Neural cell (in vitro differentiated cells): ENCODE measurements around the gene PLXNA2. TPM values are rescaled to one million over a fixed set of nuclear protein-coding genes. Genes with fewer than 3 reads are reported as not detected.

ENCODE experiments used
- H2AFZ ChIP-seq: fragments of 200-600, 300-800 bp; sonication (generic), shearing (Covaris generic); 2 replicates; pipeline ENCODE4 v1.6.0; 2014; ENCODE audit warnings: low read depth, mild to moderate bottlenecking, antibody characterized with exemption, low read length, moderate library complexity
- H3F3A ChIP-seq: fragments of 200-600 bp; shearing (Covaris generic); 2 replicates; pipeline ENCODE4 v1.6.1; 2016; ENCODE audit warnings: mild to moderate bottlenecking, moderate library complexity, mixed read lengths, antibody characterized with exemption, low read length; ENCODE audit not compliant: insufficient read depth, poor library complexity, severe bottlenecking
- H3K27ac ChIP-seq: fragments of 200-600, 300-800 bp; sonication (generic), shearing (Covaris generic); 2 replicates; pipeline ENCODE4 v1.5.1; 2014; ENCODE audit warnings: mild to moderate bottlenecking, low read length, moderate library complexity
- H3K27me3 ChIP-seq: fragments of 300-800, 200-600 bp; sonication (generic), shearing (Covaris generic); 2 replicates; pipeline ENCODE4 v1.6.0; 2014; ENCODE audit warnings: mild to moderate bottlenecking, low read depth, low read length, moderate library complexity; ENCODE audit not compliant: insufficient read depth
- H3K36me3 ChIP-seq: fragments of 300-800, 200-600 bp; sonication (generic), shearing (Covaris generic); 2 replicates; pipeline ENCODE4 v1.5.1; 2014; ENCODE audit warnings: mild to moderate bottlenecking, antibody characterized with exemption, low read length, moderate library complexity; ENCODE audit not compliant: insufficient read depth
- H3K4me2 ChIP-seq: fragments of 300-800, 200-600 bp; sonication (generic), shearing (Covaris generic); 2 replicates; pipeline ENCODE4 v1.6.0; 2014; ENCODE audit warnings: mild to moderate bottlenecking, low read length
- H3K4me3 ChIP-seq: fragments of 300-800, 200-600 bp; sonication (generic), shearing (Covaris generic); 2 replicates; pipeline ENCODE4 v1.5.1; 2014; ENCODE audit warnings: mild to moderate bottlenecking, low read length, moderate library complexity
- H3K79me2 ChIP-seq: fragments of 200-600 bp; shearing (Covaris generic); replicated peaks from 2 replicates; pipeline ENCODE4 v1.6.0; 2014; ENCODE audit warnings: mild to moderate bottlenecking, low read length, moderate library complexity; ENCODE audit not compliant: insufficient read depth
- H3K9ac ChIP-seq: fragments of 300-800, 200-600 bp; sonication (generic), shearing (Covaris generic); 2 replicates; pipeline ENCODE4 v1.6.1; 2016; ENCODE audit warnings: mild to moderate bottlenecking, low read length, mixed read lengths
- H3K9me2 ChIP-seq: fragments of 200-600 bp; shearing (Covaris generic); 2 replicates; pipeline ENCODE4 v1.6.1; 2016; ENCODE audit warnings: mild to moderate bottlenecking, low read length, mixed read lengths; ENCODE audit not compliant: insufficient read depth
- H3K9me3 ChIP-seq: fragments of 200-600, 300-800 bp; sonication (generic), shearing (Covaris generic); 2 replicates; pipeline ENCODE4 v1.6.1; 2016; ENCODE audit warnings: mild to moderate bottlenecking, mixed run types, low read length, moderate library complexity, mixed read lengths
- H4K20me1 ChIP-seq: fragments of 200-600 bp; shearing (Covaris generic); 2 replicates; pipeline ENCODE4 v1.6.1; 2016; ENCODE audit warnings: mild to moderate bottlenecking, mixed run types; ENCODE audit not compliant: insufficient read depth
- CTCF ChIP-seq: fragments of 450-650 bp; IDR thresholded peaks from 2 replicates; pipeline ENCODE4 v1.5.1; 2014; ENCODE audit warnings: antibody characterized with exemption, mild to moderate bottlenecking, moderate library complexity; ENCODE audit not compliant: poor library complexity, severe bottlenecking
- EP300 ChIP-seq: fragments of 450-650 bp; conservative IDR thresholded peaks from 2 replicates; pipeline ENCODE4 v1.6.1; 2014; ENCODE audit warnings: antibody characterized with exemption, mild to moderate bottlenecking, moderate library complexity; ENCODE audit not compliant: poor library complexity, severe bottlenecking
- EZH2 ChIP-seq: fragments of 200-600, 300-800 bp; shearing (Covaris generic), sonication (generic); IDR thresholded peaks from 2 replicates; pipeline ENCODE4 v1.6.1; 2014; ENCODE audit warnings: antibody characterized with exemption, low read length, borderline replicate concordance, mild to moderate bottlenecking; ENCODE audit not compliant: insufficient read depth, poor library complexity, severe bottlenecking
- MXI1 ChIP-seq: fragments of 450-650 bp; conservative IDR thresholded peaks from 2 replicates; pipeline ENCODE4 v1.6.1; 2014; ENCODE audit warnings: antibody characterized with exemption, mild to moderate bottlenecking; ENCODE audit not compliant: poor library complexity, severe bottlenecking
- POLR2AphosphoS5 ChIP-seq: IDR thresholded peaks from 2 replicates; pipeline ENCODE4 v1.6.1; 2012
- RAD21 ChIP-seq: fragments of 450-650 bp; conservative IDR thresholded peaks from 2 replicates; pipeline ENCODE4 v1.6.1; 2014; ENCODE audit warnings: antibody characterized with exemption, mild to moderate bottlenecking, moderate library complexity
- REST ChIP-seq: IDR thresholded peaks from 2 replicates; pipeline ENCODE4 v1.6.1; 2012; ENCODE audit warnings: borderline replicate concordance
- SMC3 ChIP-seq: fragments of 450-650 bp; conservative IDR thresholded peaks from 2 replicates; pipeline ENCODE4 v1.6.1; 2014; ENCODE audit warnings: antibody characterized with exemption, mild to moderate bottlenecking, moderate library complexity; ENCODE audit not compliant: poor library complexity
- TAF1 ChIP-seq: IDR thresholded peaks from 2 replicates; pipeline ENCODE4 v1.6.1; 2012; ENCODE audit warnings: low read depth
- polyA plus RNA-seq: library from polyadenylated mRNA; depleted of rRNA; stranded (reverse); fragments of >200 nt; gene quantifications from 2 replicates; pipeline ENCODE4 v1.2.3, GENCODE V29; 2014

PLXNA2 gene
- polyA plus RNA-seq, 1 donor from 2014 or later, result 30.6 TPM

DNA sequence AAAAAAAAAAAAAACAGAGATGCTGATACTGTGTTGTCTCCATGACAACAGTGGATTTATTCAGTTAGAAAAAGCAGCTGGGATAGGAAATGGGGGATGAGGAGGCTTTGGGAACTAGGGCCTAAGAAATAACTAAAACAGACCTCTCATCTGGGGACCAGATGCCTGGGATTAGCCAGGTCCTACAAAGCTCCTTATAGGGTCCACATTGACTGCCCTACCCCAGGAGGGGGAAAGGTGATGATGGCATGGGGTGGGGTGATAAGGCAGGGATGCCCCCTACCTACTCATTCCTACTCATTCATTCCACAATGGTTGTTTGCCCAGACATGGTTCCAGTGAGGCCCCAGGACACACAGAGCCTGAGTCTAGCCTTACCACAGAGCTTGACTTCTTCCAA, 131.2 kb downstream of the PLXNA2 start:
- no peak overlapping the region for H3K4me2 ChIP-seq
- no peaks in the 10 kb centered on the region for H3K9me3 ChIP-seq
- no peaks in the 10 kb centered on the region for H3K79me2 ChIP-seq
- H3F3A ChIP-seq, result no peaks in the 10 kb centered on the region
- no peak overlapping the region for H3K27ac ChIP-seq
- TF ChIP-seq TAF1, result no peak
- TF ChIP-seq SMC3, result no peak
- no peak for TF ChIP-seq POLR2AphosphoS5
- no peak for TF ChIP-seq MXI1
- TF ChIP-seq EP300, result no peak
- TF ChIP-seq CTCF, result no peak
- no peak for TF ChIP-seq REST
- no peak for TF ChIP-seq EZH2
- no peak for TF ChIP-seq RAD21
- no peaks in the 10 kb centered on the region for H3K27me3 ChIP-seq
- H3K36me3 ChIP-seq, result no peaks in the 10 kb centered on the region
- H3K9me2 ChIP-seq, result no peaks in the 10 kb centered on the region
- no peaks in the 10 kb centered on the region for H4K20me1 ChIP-seq
- H3K4me3 ChIP-seq, result no peak overlapping the region
- H3K9ac ChIP-seq, result no peak overlapping the region
- no peak overlapping the region for H2AFZ ChIP-seq

GRCh38 chr1:208112401-208112800, 131.8 kb downstream of the PLXNA2 start:
- no peaks in the 10 kb centered on the region for H3F3A ChIP-seq
- no peak overlapping the region for H2AFZ ChIP-seq
- no peak overlapping the region for H3K4me2 ChIP-seq
- H3K27me3 ChIP-seq, result no peaks in the 10 kb centered on the region
- H4K20me1 ChIP-seq, result no peaks in the 10 kb centered on the region
- H3K79me2 ChIP-seq, result no peaks in the 10 kb centered on the region
- no peaks in the 10 kb centered on the region for H3K9me2 ChIP-seq
- H3K4me3 ChIP-seq, result no peak overlapping the region
- H3K27ac ChIP-seq, result no peak overlapping the region
- H3K9me3 ChIP-seq, result no peaks in the 10 kb centered on the region
- no peaks in the 10 kb centered on the region for H3K36me3 ChIP-seq
- TF ChIP-seq EZH2 (no peak), RAD21 (no peak), TAF1 (no peak), MXI1 (no peak), SMC3 (no peak), CTCF (no peak), POLR2AphosphoS5 (no peak), REST (no peak), EP300 (no peak)
- H3K9ac ChIP-seq, result no peak overlapping the region
